ENCODE measurements around the gene GSTM3. TPM values are rescaled to one million over a fixed set of nuclear protein-coding genes. Genes with fewer than 3 reads are reported as not detected.

The GSTM3 gene
- total and polyA plus RNA-seq, 2 of the 13 experiments (the other 11 are each of a cell fraction or from before 2014, with no cell fraction given) = 127 to 142 TPM

- peak; percentile 24; the same call in 1 of the 2 replicates for TF ChIP-seq ARID4A (CRISPR knock-in tag; IDR thresholded peaks at IDR 0.05; ENCODE audit: borderline replicate concordance)
- peak; percentile 80; the same call in 1 of the 2 replicates for TF ChIP-seq ZNF276 (CRISPR knock-in tag; IDR thresholded peaks at IDR 0.05; ENCODE audit: low read depth)
- no peak for TF ChIP-seq CREB3 (CRISPR knock-in tag; IDR thresholded peaks at IDR 0.05)
- no peak for TF ChIP-seq RAD51 (IDR thresholded peaks at IDR 0.05; ENCODE audit: borderline replicate concordance)
- no peak for TF ChIP-seq ZNF431 (CRISPR knock-in tag; IDR thresholded peaks at IDR 0.05; ENCODE audit: borderline replicate concordance, low read depth)
- TF ChIP-seq ZFP90 (CRISPR knock-in tag; IDR thresholded peaks at IDR 0.05; ENCODE audit: borderline replicate concordance) = no peak
- peak; percentile 12; the same call in 1 of the 2 replicates for TF ChIP-seq ZFY (CRISPR knock-in tag; IDR thresholded peaks at IDR 0.05)
- TF ChIP-seq DNMT3B (CRISPR knock-in tag; conservative IDR thresholded peaks at IDR 0.05) = no peak
- no peak for TF ChIP-seq FOSL1 (CRISPR knock-in tag; IDR thresholded peaks at IDR 0.05; ENCODE audit: borderline replicate concordance)
- no peak for TF ChIP-seq ZNF710 (CRISPR knock-in tag; IDR thresholded peaks at IDR 0.05; ENCODE audit: borderline replicate concordance)
- TF ChIP-seq NFKBIZ (CRISPR knock-in tag; IDR thresholded peaks at IDR 0.05) = no peak
- TF ChIP-seq ZBTB44 (CRISPR knock-in tag; IDR thresholded peaks at IDR 0.05) = no peak
- TF ChIP-seq ZBTB26 (CRISPR knock-in tag; IDR thresholded peaks at IDR 0.05; ENCODE audit: borderline replicate concordance) = no peak
- TF ChIP-seq ZNF773 (CRISPR knock-in tag; IDR thresholded peaks at IDR 0.05; ENCODE audit: borderline replicate concordance) = no peak
- TF ChIP-seq ZNF546 (CRISPR knock-in tag; conservative IDR thresholded peaks at IDR 0.05) = no peak
- no peak for TF ChIP-seq PRMT3 (CRISPR knock-in tag; IDR thresholded peaks at IDR 0.05; ENCODE audit: borderline replicate concordance, low read depth)
Measured at GRCh38 chr1:109773203-109773899, 32.5 kb upstream of the GSTM3 start (continued).

Data from HepG2 (cell line).